Glutamatergic neuron (in vitro differentiated cells): Measurements from ENCODE around the gene PLAAT3. TPM values are rescaled to one million over a fixed set of nuclear protein-coding genes. Genes with fewer than 3 reads are reported as not detected.
"Not testable (repeated sequence)": the region's sequence is repeated elsewhere in the genome, so short reads cannot be mapped to it uniquely, and the experiment has no call there.

Experiments
- DNase-seq: peaks from one replicate; pipeline ENCODE4 v3.0.0; 2022
- H3K27ac Mint-ChIP-seq: one replicate; pipeline ENCODE4 v1.8.0; 2020; ENCODE audit warnings: mild to moderate bottlenecking, mixed read lengths, inconsistent platforms; ENCODE audit not compliant: unreplicated experiment
- H3K27me3 Mint-ChIP-seq: one replicate; pipeline ENCODE4 v1.8.0; 2020; ENCODE audit warnings: mild to moderate bottlenecking, moderate library complexity, mixed read lengths, inconsistent platforms; ENCODE audit not compliant: unreplicated experiment
- H3K36me3 Mint-ChIP-seq: one replicate; pipeline ENCODE4 v1.8.0; 2020; ENCODE audit warnings: mild to moderate bottlenecking, mixed read lengths, inconsistent platforms; ENCODE audit not compliant: unreplicated experiment
- H3K4me1 Mint-ChIP-seq: one replicate; pipeline ENCODE4 v1.8.0; 2020; ENCODE audit warnings: mild to moderate bottlenecking, low read depth, mixed read lengths, inconsistent platforms; ENCODE audit not compliant: unreplicated experiment
- H3K4me3 Mint-ChIP-seq: one replicate; pipeline ENCODE4 v1.8.0; 2020; ENCODE audit warnings: mild to moderate bottlenecking, mixed read lengths, inconsistent platforms; ENCODE audit not compliant: unreplicated experiment
- H3K9me3 Mint-ChIP-seq: one replicate; pipeline ENCODE4 v1.8.0; 2020; ENCODE audit warnings: mild to moderate bottlenecking, moderate library complexity, mixed read lengths, inconsistent platforms; ENCODE audit not compliant: unreplicated experiment
- total RNA-seq: library from RNA; stranded (reverse); fragmentation: NEBNext Ultra II Directional; extraction: Animal tissue kit (Norgen Biotek cat#: 25700); gene quantifications from one replicate; pipeline ENCODE4 v1.2.1, GENCODE V29; 2021; ENCODE audit not compliant: unreplicated experiment
- TF ChIP-seq, protein P1 (sequence below): fragments of 200-600 bp; sonication (generic); IDR thresholded peaks from one replicate; pipeline ENCODE4 v1.5.0; 2021; ENCODE audit not compliant: partially characterized antibody, unreplicated experiment

Gene PLAAT3
- total RNA-seq, 1 donor from 2014 or later = 43.6 TPM

DNA sequence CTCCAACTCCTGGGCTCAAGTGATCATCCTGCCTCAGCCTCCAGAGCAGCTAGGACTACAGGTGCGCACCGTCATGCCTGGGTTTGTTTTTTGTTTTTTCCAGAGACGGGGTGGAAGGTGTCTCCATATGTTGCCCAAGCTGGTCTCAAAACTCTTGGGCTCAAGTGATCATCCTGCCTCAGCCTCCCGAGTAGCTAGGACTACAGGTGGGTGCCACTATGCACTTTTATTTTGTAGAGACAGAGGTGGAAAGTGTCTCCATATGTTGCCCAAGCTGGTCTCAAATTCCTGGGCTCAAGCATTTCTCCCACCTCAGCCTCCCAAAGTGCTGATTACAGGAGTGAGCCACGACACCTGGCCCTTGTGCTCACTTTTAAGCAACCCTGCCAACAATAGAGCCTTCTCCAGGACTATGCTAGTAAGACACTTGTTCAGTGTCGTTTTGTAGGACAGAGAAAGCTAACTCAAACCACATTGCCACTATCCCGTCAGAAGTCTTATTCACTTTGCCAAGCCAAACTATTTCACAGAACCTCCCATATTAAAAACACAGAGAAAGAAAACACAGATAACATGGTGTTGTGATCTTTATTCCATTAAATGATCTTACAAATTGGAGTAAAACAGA is 9.4 kb upstream of the PLAAT3 start:
- no peak overlapping the region for H3K27ac Mint-ChIP-seq
- no peaks in the 10 kb centered on the region for H3K36me3 Mint-ChIP-seq
- peak overlapping the region; percentile 34 for H3K4me3 Mint-ChIP-seq
- TF ChIP-seq, protein P1, sequence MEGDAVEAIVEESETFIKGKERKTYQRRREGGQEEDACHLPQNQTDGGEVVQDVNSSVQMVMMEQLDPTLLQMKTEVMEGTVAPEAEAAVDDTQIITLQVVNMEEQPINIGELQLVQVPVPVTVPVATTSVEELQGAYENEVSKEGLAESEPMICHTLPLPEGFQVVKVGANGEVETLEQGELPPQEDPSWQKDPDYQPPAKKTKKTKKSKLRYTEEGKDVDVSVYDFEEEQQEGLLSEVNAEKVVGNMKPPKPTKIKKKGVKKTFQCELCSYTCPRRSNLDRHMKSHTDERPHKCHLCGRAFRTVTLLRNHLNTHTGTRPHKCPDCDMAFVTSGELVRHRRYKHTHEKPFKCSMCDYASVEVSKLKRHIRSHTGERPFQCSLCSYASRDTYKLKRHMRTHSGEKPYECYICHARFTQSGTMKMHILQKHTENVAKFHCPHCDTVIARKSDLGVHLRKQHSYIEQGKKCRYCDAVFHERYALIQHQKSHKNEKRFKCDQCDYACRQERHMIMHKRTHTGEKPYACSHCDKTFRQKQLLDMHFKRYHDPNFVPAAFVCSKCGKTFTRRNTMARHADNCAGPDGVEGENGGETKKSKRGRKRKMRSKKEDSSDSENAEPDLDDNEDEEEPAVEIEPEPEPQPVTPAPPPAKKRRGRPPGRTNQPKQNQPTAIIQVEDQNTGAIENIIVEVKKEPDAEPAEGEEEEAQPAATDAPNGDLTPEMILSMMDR = no peak
- H3K9me3 Mint-ChIP-seq = peaks cover 6% of the 10 kb centered on the region
- H3K27me3 Mint-ChIP-seq = peaks cover 2% of the 10 kb centered on the region
- no peak for DNase-seq
- peaks cover 4% of the 10 kb centered on the region for H3K4me1 Mint-ChIP-seq

DNA sequence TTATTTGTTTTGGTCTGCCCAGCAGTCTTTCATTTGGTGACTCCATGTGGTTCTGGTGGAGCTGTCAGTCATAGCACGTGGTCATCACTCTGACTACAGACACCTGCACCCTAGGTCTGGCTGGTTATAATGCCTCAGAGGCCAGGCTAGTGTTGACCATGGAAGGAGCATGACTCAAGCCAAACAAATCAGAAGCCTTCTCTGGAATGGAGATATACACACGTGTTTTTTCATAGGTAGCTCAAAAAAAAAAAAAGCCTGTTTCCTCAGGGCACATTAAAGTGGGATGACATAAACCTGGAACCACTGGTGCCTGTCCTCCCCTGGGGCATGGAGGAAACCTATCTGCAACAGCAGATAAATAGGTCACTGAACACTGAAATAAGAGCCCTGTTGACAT is 8.1 kb upstream of the PLAAT3 start:
- Mint-ChIP-seq H3K4me1 (peaks cover 4% of the 10 kb centered on the region), H3K36me3 (no peaks in the 10 kb centered on the region), H3K9me3 (peaks cover 6% of the 10 kb centered on the region), H3K27me3 (peaks cover 2% of the 10 kb centered on the region), H3K27ac (no peak overlapping the region), H3K4me3 (no peak overlapping the region)
- TF ChIP-seq, protein P1 = no peak
- no peak for DNase-seq

DNA sequence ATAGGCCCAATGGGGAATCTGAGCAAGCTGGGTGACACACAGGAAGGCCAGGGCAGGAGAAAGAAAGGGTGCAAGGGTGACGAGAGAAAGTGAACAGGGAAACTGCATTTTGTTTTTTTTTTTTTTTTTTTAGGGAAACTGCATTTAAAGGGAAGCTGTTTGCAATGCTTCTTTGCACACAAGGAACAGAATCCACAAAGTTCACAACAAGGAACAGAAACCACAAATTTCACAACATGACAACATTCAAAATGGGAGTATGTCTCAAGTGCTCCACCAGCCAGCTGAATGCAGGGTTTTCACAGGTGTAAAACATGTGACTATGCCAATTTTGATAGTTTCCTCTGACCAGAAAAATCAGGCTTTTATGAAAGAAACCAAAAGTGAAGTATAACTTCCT is 6.8 kb upstream of the PLAAT3 start:
- no peak for DNase-seq
- Mint-ChIP-seq H3K27ac (peak overlapping the region; percentile 15), H3K36me3 (no peaks in the 10 kb centered on the region), H3K9me3 (peaks cover 6% of the 10 kb centered on the region), H3K4me3 (no peak overlapping the region), H3K27me3 (peaks cover 2% of the 10 kb centered on the region), H3K4me1 (peaks cover 4% of the 10 kb centered on the region)
- TF ChIP-seq, protein P1 = no peak

DNA sequence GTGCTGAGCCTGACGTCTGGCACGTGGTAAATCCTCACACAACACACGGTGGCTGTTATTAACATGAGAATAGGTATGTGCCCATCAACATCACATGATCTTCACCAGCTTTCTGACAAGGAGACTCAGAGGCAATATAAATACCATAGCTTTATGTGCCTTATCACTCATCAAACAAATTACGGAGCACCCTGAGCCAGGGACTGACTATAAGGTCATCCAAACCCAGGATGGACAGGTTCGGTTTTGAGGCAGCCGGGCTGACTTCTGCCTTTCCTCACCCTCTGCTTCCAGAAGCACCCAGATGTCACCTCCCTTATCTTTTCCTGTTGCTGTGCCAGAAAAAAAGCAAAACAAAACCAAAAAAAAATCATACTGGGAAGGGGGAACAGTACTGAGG is 5.7 kb upstream of the PLAAT3 start:
- no peak for DNase-seq
- peaks cover 4% of the 10 kb centered on the region for H3K4me1 Mint-ChIP-seq
- TF ChIP-seq, protein P1 = no peak
- H3K36me3 Mint-ChIP-seq = no peaks in the 10 kb centered on the region
- H3K4me3 Mint-ChIP-seq = no peak overlapping the region
- peak overlapping the region; percentile 11 for H3K27ac Mint-ChIP-seq
- peaks cover 2% of the 10 kb centered on the region for H3K27me3 Mint-ChIP-seq
- H3K9me3 Mint-ChIP-seq = peaks cover 6% of the 10 kb centered on the region

DNA sequence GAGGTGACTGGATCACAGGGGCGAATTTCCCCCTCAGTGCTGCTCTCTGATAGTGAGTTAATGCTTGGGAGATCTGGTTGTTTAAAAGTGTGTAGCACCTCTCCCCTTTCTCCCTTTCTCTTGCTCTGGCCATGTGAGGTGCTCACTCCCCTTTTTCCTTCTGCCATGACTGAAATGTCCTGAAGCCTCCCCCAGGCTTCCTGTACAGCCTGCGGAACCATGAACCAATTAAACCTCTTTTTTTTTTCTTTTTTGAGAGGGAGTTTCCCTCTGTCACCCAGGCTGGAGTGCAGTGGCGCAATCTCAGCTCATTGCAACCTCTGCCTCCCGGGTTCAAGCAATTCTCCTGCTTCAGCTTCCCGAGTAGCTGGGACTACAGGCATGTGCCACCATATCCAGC is 3.5 kb upstream of the PLAAT3 start:
- H3K27ac Mint-ChIP-seq, H3K9me3 Mint-ChIP-seq, H3K27me3 Mint-ChIP-seq, DNase-seq, H3K4me3 Mint-ChIP-seq, H3K4me1 Mint-ChIP-seq, H3K36me3 Mint-ChIP-seq: not testable (repeated sequence)

DNA sequence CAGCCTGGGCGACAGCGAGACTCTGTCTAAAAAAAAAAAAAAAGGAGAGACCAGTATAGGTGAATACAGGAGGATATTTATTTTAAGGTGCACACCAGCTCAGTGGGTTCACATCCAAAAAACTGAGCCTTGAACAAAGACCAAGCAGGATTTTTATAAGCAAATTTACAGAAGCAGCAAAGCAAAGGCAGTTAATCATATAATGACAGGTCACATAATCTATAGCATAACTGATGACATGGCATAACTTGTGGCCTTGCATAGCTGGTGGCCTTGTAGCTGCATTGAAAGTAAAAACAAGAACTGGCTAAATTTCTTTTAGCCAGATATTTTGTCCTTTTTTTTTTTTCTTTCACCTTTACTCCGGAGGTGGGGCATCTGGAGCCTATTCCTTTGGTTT is 2.7 kb upstream of the PLAAT3 start:
- Mint-ChIP-seq H3K9me3 (peaks cover 10% of the 10 kb centered on the region), H3K4me3 (no peak overlapping the region), H3K36me3 (no peaks in the 10 kb centered on the region), H3K27me3 (peaks cover 4% of the 10 kb centered on the region), H3K4me1 (peaks cover 2% of the 10 kb centered on the region), H3K27ac (no peak overlapping the region)
- TF ChIP-seq, protein P1 = no peak
- no peak for DNase-seq
